ENCODE results near the gene ZNF439.
"Not testable (repeated sequence)": the region's sequence is repeated elsewhere in the genome, so short reads cannot be mapped to it uniquely, and the experiment has no call there.

ZNF439 gene

DNA sequence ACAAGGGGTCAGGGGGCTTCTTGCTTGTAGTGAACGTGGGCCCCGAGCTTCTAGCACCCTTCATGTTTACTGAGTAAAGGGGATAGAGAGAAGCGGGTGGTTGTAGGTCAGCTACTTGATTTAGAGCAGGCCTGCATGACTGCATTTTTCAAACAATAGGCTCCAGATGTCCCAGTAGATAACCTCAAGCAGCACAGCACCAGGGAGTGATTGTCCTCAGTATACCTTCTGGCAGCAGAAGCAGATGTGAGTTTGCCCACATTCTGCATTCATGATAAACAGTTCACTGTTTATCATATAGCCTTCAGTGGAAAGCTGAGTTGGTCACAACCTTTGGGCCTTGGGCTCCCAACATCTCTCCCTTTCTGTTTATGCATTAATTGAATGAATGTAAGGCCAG is 4.8 kb downstream of the ZNF439 start:
- TF ChIP-seq, protein P1, sequence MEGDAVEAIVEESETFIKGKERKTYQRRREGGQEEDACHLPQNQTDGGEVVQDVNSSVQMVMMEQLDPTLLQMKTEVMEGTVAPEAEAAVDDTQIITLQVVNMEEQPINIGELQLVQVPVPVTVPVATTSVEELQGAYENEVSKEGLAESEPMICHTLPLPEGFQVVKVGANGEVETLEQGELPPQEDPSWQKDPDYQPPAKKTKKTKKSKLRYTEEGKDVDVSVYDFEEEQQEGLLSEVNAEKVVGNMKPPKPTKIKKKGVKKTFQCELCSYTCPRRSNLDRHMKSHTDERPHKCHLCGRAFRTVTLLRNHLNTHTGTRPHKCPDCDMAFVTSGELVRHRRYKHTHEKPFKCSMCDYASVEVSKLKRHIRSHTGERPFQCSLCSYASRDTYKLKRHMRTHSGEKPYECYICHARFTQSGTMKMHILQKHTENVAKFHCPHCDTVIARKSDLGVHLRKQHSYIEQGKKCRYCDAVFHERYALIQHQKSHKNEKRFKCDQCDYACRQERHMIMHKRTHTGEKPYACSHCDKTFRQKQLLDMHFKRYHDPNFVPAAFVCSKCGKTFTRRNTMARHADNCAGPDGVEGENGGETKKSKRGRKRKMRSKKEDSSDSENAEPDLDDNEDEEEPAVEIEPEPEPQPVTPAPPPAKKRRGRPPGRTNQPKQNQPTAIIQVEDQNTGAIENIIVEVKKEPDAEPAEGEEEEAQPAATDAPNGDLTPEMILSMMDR (IDR thresholded peaks at IDR 0.05; ENCODE audit: low read depth, low read length, missing control alignments), result no peak
- no peak for DNase-seq (ENCODE audit: low read depth)
- in situ Hi-C loops (cut with HindIII; ENCODE audit: low sequenced_read_pairs), result no loop called here
- H3K4me3 ChIP-seq (ENCODE audit: low read depth, low read length), result no peak overlapping the region

DNA sequence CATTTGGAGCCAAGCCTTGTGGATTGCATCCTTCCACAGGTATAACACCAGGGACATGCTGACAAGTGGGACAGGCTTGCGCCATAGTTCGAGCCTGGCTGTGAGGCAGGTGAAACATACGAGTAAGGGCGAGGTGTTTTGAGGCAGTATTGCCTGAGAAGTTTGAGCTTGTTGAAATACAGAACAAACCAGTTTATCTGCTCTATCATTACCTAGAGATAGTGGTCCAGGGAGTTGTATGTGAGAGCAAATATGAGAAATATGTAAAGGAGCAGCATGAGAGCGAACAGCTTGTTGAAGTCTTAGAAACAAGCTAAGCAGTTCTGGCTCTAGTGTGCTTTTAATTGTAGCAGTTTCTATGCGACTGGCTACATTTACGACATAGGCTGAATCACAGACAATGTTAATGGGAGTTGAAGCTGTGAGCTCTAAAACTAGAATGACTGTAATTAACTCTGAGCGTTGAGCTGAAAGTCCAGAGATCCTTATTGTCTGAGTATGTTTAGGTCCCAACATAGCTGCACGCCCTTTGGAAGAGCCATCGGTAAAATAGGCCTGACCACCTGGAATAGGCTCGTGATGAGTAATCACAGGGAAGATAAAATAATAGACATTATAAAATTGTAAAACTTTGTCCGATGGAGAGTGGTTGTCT is 8.2 kb downstream of the ZNF439 start:
- in situ Hi-C loops (cut with HindIII; ENCODE audit: low sequenced_read_pairs), result no loop called here
- DNase-seq (ENCODE audit: low read depth), result no peak
- TF ChIP-seq, protein P1 (IDR thresholded peaks at IDR 0.05; ENCODE audit: low read depth, low read length, missing control alignments), result no peak
- H3K4me3 ChIP-seq (ENCODE audit: low read depth, low read length), result no peak overlapping the region

DNA sequence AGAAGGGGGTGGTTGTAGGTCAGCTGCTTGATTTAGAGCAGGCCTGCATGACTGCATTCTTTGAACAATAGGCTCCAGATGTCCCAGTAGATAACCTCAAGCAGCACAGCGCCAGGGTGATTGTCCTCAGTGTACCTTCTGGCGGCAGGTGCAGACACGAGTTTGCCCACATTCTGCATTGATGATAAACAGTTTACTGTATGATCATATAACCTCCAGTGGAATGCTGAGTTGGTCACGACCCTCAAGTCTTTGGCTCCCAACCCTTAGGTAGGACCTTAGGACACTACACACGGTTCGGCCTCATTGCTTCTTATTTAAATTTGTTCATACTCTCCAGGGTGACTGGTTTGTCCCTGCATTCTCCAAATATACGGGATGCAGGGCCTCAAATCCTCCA is 12.2 kb downstream of the ZNF439 start:
- no peak overlapping the region for H3K4me3 ChIP-seq (ENCODE audit: low read depth, low read length)
- TF ChIP-seq, protein P1 (IDR thresholded peaks at IDR 0.05; ENCODE audit: low read depth, low read length, missing control alignments), result no peak
- in situ Hi-C loops (cut with HindIII; ENCODE audit: low sequenced_read_pairs), result no loop called here
- DNase-seq (ENCODE audit: low read depth), result no peak

GRCh38 chr19:11861301-11861700 is 12.8 kb downstream of the ZNF439 start:
- H3K4me3 ChIP-seq (ENCODE audit: low read depth, low read length), result no peak overlapping the region
- no peak for DNase-seq (ENCODE audit: low read depth)
- in situ Hi-C loops (cut with HindIII; ENCODE audit: low sequenced_read_pairs), result no loop called here
- TF ChIP-seq, protein P1 (IDR thresholded peaks at IDR 0.05; ENCODE audit: low read depth, low read length, missing control alignments), result no peak

GRCh38 chr19:11867766-11868165 is 19.2 kb downstream of the ZNF439 start:
- H3K4me3 ChIP-seq (ENCODE audit: low read depth, low read length); in situ Hi-C loops (cut with HindIII; ENCODE audit: low sequenced_read_pairs): not testable (repeated sequence)

DNA sequence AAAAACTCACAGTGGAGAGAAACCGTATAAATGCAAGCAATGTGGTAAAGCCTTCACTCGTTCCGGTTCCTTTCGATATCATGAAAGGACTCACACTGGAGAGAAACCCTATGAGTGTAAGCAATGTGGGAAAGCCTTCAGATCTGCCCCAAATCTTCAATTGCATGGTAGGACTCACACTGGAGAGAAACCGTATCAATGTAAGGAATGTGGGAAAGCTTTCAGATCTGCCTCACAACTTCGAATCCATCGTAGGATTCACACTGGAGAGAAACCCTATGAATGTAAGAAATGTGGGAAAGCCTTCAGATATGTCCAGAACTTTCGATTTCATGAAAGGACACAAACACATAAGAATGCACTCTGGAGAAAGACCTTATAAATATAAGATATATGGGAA is 19.7 kb downstream of the ZNF439 start:
- in situ Hi-C loops (cut with HindIII; ENCODE audit: low sequenced_read_pairs), result no loop called here

More at GRCh38 chr19:11867766-11868165, 19.2 kb downstream of the ZNF439 start:
- not testable (repeated sequence) for DNase-seq (ENCODE audit: low read depth)

GRCh38 chr19:11872624-11873023 is 24.1 kb downstream of the ZNF439 start:
- TF ChIP-seq, protein P1 (IDR thresholded peaks at IDR 0.05; ENCODE audit: low read depth, low read length, missing control alignments), result no peak
- in situ Hi-C loops (cut with HindIII; ENCODE audit: low sequenced_read_pairs), result no loop called here
- no peak for DNase-seq (ENCODE audit: low read depth)
- no peak overlapping the region for H3K4me3 ChIP-seq (ENCODE audit: low read depth, low read length)

More for the DNA sequence above, 19.7 kb downstream of the ZNF439 start:
- no peak overlapping the region for H3K4me3 ChIP-seq (ENCODE audit: low read depth, low read length)
- no peak for DNase-seq (ENCODE audit: low read depth)
- TF ChIP-seq, protein P1 (IDR thresholded peaks at IDR 0.05; ENCODE audit: low read depth, low read length, missing control alignments), result no peak
